OCI-LY3 (cell line): ENCODE data around the gene ARIH1.

ENCODE experiments used
- CTCF ChIP-seq: fragments of 200-600, 300-600 bp; sonication (generic); IDR thresholded peaks from 2 replicates; pipeline ENCODE4 v1.5.1; 2014; ENCODE audit warnings: antibody characterized with exemption, low read length, low read depth
- EZH2phosphoT487 ChIP-seq: fragments of 200-600 bp; shearing (Covaris generic); IDR thresholded peaks from 2 replicates; pipeline ENCODE4 v1.6.1; 2018; ENCODE audit warnings: antibody characterized with exemption, mixed run types, low read depth

DNA sequence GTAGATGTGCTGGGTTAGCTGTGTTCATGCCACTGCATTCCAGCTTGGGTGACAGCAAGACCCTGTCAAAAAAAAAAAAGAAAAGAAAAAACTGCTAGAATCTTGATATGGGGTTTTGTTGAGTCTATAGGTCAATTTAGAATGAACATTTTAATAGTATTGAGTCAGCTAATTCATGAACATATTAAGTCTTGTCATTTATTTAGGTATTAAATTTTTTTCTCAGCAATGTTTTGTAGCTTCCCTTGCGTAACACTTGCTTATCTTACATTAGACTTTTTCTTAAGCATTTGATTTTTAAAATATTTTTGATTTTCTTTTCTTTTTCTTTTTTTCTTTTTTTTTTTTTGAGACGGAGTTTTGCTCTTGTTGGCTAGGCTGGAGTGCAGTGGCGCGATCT is 119.7 kb downstream of the ARIH1 start:
- TF ChIP-seq CTCF (no peak), EZH2phosphoT487 (no peak)
